ENCODE measurements around the gene TAF7L.
"Not testable (repeated sequence)": the region's sequence is repeated elsewhere in the genome, so short reads cannot be mapped to it uniquely, and the experiment has no call there.

The TAF7L gene, protein sequence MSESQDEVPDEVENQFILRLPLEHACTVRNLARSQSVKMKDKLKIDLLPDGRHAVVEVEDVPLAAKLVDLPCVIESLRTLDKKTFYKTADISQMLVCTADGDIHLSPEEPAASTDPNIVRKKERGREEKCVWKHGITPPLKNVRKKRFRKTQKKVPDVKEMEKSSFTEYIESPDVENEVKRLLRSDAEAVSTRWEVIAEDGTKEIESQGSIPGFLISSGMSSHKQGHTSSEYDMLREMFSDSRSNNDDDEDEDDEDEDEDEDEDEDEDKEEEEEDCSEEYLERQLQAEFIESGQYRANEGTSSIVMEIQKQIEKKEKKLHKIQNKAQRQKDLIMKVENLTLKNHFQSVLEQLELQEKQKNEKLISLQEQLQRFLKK

DNA sequence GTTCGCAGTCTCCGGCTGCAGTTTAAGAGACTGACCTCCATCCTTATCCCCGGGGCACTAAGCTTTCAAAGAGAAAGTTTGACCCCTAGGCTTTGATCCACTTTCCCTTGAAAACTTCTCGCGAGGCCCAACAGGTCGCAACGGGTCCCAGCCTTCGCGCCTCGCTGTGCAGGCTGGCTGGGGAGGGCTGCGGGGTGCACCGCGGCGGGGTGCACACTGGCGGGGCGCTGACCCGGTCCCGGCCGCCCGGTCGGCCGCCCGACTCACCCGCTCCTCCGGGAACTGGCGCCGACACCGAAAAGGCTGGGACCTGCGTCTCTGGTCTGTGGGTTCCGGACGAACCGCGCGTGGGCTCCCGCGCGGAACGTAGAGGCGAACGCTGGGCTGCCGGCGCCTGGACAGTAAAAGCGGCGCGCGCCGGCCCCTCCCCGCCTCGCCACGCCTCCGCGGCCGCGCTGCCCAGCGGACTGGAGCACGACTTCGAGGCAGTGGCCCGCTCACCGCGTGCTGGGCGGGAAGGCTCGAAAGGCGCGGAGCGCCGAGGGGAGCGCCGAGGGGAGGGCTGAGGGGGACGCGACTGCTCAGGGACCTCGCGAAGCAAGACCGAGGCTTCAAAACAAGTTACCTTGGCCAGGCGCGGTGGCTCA lies at the start of gene TAF7L:
Gene TAF7L, minus strand, starts transcription at position 378 of the 647 bp plus-strand sequence. CDS start 3,791 bp downstream, outside the sequence.
- Histone ChIP-seq H3K27ac (ENCODE audit: low read length) (no peak within 1 kb of the TSS), H3K4me3 (ENCODE audit: low read length) (no peak within 1 kb of the TSS), H3K4me2 (ENCODE audit: low read depth, low read length) (no peak within 1 kb of the TSS), H3K9me2 (replicated peaks; ENCODE audit: insufficient read depth, low read length) (no peaks in the 10 kb centered on the region), H2AFZ (ENCODE audit: low read length) (no peak within 1 kb of the TSS), H3K79me2 (ENCODE audit: low read length) (no peaks in the 10 kb centered on the region), H4K20me1 (ENCODE audit: insufficient read depth, low read length) (no peaks in the 10 kb centered on the region), H3K4me1 (ENCODE audit: low read length) (no peaks in the 10 kb centered on the region), H3K9ac (ENCODE audit: low read length) (no peak within 1 kb of the TSS), H3F3A (ENCODE audit: insufficient read depth, low read length) (no peaks in the 10 kb centered on the region), H3K27me3 (replicated peaks; ENCODE audit: insufficient read depth, low read length) (no peaks in the 10 kb centered on the region), H3K9me3 (replicated peaks; ENCODE audit: insufficient read depth, low read length) (no peaks in the 10 kb centered on the region), H3K36me3 (replicated peaks; ENCODE audit: insufficient read depth, low read length) (no peaks in the 10 kb centered on the region)
- DNase-seq: no peak
- TF ChIP-seq EZH2 (optimal IDR thresholded peaks at IDR 0.05; ENCODE audit: low read depth, low read length): no peak
- TF ChIP-seq, protein P1, sequence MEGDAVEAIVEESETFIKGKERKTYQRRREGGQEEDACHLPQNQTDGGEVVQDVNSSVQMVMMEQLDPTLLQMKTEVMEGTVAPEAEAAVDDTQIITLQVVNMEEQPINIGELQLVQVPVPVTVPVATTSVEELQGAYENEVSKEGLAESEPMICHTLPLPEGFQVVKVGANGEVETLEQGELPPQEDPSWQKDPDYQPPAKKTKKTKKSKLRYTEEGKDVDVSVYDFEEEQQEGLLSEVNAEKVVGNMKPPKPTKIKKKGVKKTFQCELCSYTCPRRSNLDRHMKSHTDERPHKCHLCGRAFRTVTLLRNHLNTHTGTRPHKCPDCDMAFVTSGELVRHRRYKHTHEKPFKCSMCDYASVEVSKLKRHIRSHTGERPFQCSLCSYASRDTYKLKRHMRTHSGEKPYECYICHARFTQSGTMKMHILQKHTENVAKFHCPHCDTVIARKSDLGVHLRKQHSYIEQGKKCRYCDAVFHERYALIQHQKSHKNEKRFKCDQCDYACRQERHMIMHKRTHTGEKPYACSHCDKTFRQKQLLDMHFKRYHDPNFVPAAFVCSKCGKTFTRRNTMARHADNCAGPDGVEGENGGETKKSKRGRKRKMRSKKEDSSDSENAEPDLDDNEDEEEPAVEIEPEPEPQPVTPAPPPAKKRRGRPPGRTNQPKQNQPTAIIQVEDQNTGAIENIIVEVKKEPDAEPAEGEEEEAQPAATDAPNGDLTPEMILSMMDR (IDR thresholded peaks at IDR 0.05; ENCODE audit: low read length): no peak
- no peak for TF ChIP-seq EZH2phosphoT487 (IDR thresholded peaks at IDR 0.05; ENCODE audit: low read length)

DNA sequence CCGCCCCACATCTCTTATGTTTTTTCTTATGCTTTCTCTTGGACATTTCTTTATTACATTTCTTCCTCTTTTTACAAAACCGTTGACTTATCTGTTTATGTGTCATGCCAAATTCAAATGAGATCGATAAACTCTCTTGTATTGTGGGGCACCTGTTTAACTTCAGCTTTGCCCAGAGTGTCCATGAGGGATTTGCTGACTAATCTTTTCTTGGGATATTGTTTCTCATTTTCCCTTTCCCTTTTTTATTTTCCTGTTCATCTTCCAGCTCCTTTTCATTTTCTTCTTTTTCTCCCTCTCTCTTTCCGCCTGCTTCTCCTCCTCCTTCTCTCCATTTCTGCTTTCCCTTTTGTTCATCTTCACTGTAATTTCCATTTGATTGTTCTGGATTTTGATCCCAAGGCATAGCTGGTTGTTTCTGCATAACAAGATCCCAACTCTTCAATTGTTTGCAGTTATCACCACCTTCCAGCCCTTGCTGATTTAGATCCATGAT lies 46.7 kb upstream of the TAF7L start:
- H3K9me3 ChIP-seq (replicated peaks; ENCODE audit: insufficient read depth, low read length): no peaks in the 10 kb centered on the region
- no peak overlapping the region for H3K4me2 ChIP-seq (ENCODE audit: low read depth, low read length)
- no peak overlapping the region for H3K4me3 ChIP-seq (ENCODE audit: low read length)
- H3K9me2 ChIP-seq (replicated peaks; ENCODE audit: insufficient read depth, low read length): no peaks in the 10 kb centered on the region
- no peaks in the 10 kb centered on the region for H3K36me3 ChIP-seq (replicated peaks; ENCODE audit: insufficient read depth, low read length)
- H2AFZ ChIP-seq (ENCODE audit: low read length): no peak overlapping the region
- H3F3A ChIP-seq (ENCODE audit: insufficient read depth, low read length): no peaks in the 10 kb centered on the region
- H3K79me2 ChIP-seq (ENCODE audit: low read length): no peaks in the 10 kb centered on the region
- H3K4me1 ChIP-seq (ENCODE audit: low read length): no peaks in the 10 kb centered on the region
- H3K27ac ChIP-seq (ENCODE audit: low read length): no peak overlapping the region
- H3K27me3 ChIP-seq (replicated peaks; ENCODE audit: insufficient read depth, low read length): no peaks in the 10 kb centered on the region
- TF ChIP-seq EZH2 (optimal IDR thresholded peaks at IDR 0.05; ENCODE audit: low read depth, low read length): no peak
- TF ChIP-seq, protein P1 (IDR thresholded peaks at IDR 0.05; ENCODE audit: low read length): no peak
- no peak for TF ChIP-seq EZH2phosphoT487 (IDR thresholded peaks at IDR 0.05; ENCODE audit: low read length)
- no peak for DNase-seq
- H4K20me1 ChIP-seq (ENCODE audit: insufficient read depth, low read length): no peaks in the 10 kb centered on the region
- no peak overlapping the region for H3K9ac ChIP-seq (ENCODE audit: low read length)

DNA sequence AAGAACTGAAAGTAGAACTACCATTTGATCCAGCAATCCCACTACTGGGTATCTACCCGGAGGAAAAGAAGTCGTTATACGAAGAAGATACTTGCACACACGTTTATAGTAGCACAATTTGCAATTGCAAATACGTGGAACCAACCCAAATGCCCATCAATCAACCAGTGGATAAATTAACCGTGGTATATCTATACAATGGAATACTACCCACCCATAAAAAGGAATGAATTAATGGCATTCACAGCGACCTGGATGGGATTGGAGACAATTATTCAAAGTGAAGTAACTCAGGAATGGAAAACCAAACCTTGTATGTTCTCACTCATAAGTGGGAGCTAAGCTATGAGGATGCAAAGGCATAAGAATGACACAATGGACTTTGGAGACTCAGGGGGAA lies 43.2 kb upstream of the TAF7L start:
- not testable (repeated sequence) for H3K9me3 ChIP-seq (replicated peaks; ENCODE audit: insufficient read depth, low read length); H3F3A ChIP-seq (ENCODE audit: insufficient read depth, low read length); H2AFZ ChIP-seq (ENCODE audit: low read length); H3K36me3 ChIP-seq (replicated peaks; ENCODE audit: insufficient read depth, low read length); H3K27me3 ChIP-seq (replicated peaks; ENCODE audit: insufficient read depth, low read length); H3K9me2 ChIP-seq (replicated peaks; ENCODE audit: insufficient read depth, low read length); H3K9ac ChIP-seq (ENCODE audit: low read length); H3K4me2 ChIP-seq (ENCODE audit: low read depth, low read length); H3K27ac ChIP-seq (ENCODE audit: low read length); H3K4me1 ChIP-seq (ENCODE audit: low read length); DNase-seq; H4K20me1 ChIP-seq (ENCODE audit: insufficient read depth, low read length); H3K4me3 ChIP-seq (ENCODE audit: low read length); H3K79me2 ChIP-seq (ENCODE audit: low read length)

DNA sequence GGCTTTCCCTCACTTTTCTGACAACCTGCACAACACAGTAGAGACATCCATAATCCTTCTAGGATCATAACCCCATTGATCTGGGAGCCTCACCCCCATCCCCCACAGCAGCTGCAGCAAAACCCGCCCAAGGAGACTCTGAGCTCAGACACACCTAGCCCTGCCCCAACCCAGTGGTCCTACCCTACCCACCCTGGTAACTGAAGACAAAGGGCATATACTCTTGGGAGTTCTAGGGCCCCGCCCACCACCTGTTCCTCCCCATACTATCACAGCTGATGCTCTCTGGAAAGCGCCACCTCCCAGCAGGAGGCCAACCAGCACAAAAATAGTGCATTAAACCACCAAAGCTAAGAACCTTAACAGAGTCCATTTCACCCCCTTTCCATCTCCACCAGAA lies 35.5 kb upstream of the TAF7L start:
- not testable (repeated sequence) for H3K9me3 ChIP-seq (replicated peaks; ENCODE audit: insufficient read depth, low read length); H3K4me2 ChIP-seq (ENCODE audit: low read depth, low read length); DNase-seq; H3K9me2 ChIP-seq (replicated peaks; ENCODE audit: insufficient read depth, low read length); H4K20me1 ChIP-seq (ENCODE audit: insufficient read depth, low read length); H3K79me2 ChIP-seq (ENCODE audit: low read length); H3K4me3 ChIP-seq (ENCODE audit: low read length); H3F3A ChIP-seq (ENCODE audit: insufficient read depth, low read length); H3K4me1 ChIP-seq (ENCODE audit: low read length); H3K36me3 ChIP-seq (replicated peaks; ENCODE audit: insufficient read depth, low read length); H2AFZ ChIP-seq (ENCODE audit: low read length); H3K27me3 ChIP-seq (replicated peaks; ENCODE audit: insufficient read depth, low read length); H3K9ac ChIP-seq (ENCODE audit: low read length); H3K27ac ChIP-seq (ENCODE audit: low read length)

Measured in MM.1S (cell line).